Fibroblast of skin of left biceps (primary cell): Measurements from ENCODE around the gene OR13D1.
A peak's percentile ranks its signal among the peaks of the same experiment; 100 is the strongest.
"Not testable (repeated sequence)": the region's sequence is repeated elsewhere in the genome, so short reads cannot be mapped to it uniquely, and the experiment has no call there.

ENCODE experiments used
- DNase-seq, 2 experiments: peaks; one replicate each; pipeline ENCODE4 v3.0.0-alpha.2; 2013; ENCODE audit warnings: low read depth in 2 of 2

Gene OR13D1, protein sequence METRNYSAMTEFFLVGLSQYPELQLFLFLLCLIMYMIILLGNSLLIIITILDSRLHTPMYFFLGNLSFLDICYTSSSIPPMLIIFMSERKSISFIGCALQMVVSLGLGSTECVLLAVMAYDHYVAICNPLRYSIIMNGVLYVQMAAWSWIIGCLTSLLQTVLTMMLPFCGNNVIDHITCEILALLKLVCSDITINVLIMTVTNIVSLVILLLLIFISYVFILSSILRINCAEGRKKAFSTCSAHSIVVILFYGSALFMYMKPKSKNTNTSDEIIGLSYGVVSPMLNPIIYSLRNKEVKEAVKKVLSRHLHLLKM

DNA sequence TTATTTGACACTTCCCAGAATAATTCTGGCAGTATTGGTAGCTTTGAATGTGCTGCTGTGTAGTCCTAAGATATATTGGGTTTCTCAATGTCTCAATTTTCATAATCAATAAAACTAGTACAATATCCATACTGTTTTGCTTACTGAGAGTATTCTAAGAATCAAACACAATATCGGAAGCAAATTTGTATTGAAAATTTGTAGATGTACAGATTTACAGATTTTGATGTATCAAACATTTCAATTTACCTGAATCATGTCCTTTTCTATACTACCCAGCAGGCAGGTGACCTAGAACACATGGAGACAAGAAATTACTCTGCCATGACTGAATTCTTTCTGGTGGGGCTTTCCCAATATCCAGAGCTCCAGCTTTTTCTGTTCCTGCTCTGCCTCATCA is at the start of gene OR13D1:
TSS of gene OR13D1 (plus strand) at position 301 of the 400 bp plus-strand sequence. CDS start at position 301, 0 bp downstream.
- no peak for DNase-seq

DNA sequence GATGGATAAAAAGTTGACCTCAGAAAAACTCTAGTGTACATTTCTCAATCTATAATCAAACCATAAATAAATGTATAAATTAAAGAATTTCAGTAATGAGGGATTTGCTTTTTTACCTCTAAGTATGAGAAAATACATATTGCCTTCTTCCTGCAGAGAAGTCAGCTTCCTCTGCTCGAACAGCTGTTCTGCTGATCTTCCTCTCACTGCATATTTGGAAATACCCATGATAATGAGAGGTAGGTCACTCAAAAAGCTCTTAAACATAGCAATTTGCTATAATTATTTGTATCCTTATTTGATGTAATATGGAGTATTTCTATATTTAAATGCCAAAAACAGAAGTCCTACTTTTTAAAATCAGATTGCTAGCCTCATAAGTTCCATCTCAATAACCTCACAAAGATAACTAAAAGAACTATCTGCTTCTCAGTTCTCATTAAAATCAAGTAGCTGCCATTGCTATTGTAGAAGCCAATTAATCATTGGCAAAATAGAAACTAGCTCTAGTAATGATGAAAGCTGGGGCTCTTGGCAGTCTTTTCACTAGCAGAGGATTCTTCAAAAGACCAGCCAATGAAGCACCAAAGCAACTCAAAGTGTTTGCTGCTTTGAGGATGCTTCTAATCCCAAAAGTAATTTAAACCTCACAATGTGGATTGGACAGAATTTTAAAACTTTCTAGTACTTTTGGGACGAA is 35.7 kb upstream of the OR13D1 start:
- no peak for DNase-seq

DNA sequence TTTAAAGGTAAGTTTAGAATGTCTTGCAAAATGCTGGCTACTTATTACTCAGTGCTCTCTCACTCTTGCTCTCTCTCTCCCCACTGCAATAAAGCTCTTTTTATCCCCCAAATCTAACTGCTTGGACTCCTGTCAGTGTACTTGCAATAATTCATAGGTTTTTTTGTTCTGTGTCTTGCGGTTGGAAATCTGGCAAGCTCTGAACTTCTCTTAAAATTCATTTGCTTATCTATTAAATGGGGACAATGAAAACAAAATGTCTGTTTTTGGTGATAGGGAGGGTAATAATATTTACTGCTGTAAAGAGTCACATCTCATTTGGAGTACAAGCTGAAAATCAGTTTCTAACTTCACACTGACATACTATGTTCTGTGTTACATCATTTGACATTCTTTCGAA is 18.7 kb upstream of the OR13D1 start:
- DNase-seq = peak; percentile 26 to 29

DNA sequence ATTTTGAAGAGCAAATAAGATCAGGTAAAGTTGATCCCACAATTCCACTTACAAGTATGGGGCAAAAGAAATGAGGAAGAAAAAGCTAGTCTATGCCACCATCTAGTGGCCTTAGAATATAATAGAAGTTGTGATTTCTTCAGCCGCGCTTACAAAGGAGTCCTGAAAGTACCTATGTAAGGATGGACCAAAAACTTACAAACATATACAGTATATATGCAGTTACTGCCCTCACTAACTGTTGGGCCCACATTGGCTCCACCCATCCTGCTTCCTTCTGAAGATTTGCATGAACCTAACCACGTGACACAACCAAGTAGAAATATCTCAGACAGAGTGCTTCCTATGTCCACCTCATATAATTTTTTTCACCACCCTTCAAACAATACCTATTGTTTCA is 11.7 kb upstream of the OR13D1 start:
- DNase-seq = peak in 1 of 2 experiments; percentile 40

DNA sequence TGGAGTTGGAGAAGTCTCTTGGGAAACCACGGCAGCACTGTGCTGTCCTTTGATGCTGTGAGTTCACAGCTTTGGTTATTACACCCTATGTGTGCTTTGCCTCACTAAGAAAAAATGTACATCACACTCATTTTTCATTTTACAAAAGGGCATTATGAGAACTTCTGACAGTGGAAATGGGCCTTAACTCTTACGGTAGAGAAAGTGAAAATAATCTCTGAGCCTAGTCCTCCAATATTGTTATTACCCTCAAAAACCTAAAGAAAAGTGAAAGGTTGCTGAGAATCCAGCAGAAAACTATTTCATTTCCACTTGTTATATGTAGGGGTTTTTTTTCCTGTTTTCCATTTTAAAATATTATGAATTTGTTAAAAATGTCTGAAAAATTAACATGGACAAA is 8.2 kb upstream of the OR13D1 start:
- DNase-seq = no peak

DNA sequence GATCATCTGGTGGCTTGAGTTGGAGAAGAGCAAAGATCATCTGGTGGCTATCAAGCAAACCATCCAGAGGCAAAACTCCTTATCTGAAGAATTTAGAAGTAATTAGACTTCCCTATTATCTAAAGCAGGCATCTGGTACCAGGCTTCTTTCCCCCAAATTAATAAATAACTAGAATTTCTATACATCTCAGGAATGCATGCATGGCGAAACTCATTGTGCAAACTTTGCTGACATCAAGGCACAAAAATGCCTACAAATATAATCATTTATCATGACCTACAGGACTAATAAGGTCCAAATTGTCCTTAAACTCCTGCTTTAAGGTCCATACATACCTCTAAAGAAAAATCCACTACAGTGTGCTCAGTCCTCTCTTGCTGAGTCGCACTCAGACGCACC is 6.0 kb downstream of the OR13D1 start:
- DNase-seq = no peak

DNA sequence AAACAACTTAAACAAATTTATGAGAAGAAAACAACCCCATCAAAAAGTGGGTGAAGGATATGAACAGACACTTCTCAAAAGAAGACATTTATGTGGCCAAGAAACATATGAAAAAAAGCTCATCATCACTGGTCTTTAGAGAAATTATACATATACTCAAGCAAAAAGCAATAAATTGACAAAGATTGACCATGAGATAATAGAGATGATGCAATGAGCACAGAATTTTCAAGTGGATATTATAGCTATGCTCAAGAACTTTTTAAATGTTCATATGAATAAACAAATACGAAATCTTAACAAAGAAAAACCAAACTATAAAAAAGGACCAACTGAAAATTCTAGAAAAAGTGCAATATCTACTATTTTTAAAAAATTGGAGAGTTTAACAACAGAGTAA is 14.4 kb downstream of the OR13D1 start:
- not testable (repeated sequence) for DNase-seq

DNA sequence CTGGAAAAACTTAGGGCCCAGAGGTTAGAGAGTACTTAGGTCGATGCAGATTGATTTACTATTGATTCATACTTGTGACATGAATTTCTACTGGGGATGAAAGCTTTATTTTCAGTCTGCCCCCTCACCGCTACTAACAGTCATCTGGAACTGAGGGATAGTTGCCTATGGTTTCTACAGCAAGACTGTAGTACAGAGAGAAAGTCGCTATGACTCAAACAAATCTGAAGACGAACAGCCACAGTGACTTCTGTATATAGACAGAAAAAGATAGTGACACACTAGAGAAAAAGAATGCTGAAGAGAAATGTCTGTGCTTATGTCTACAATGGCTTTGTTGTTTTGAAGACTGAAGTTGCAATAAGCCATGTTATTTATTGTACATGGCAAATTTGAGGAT is 17.3 kb downstream of the OR13D1 start:
- DNase-seq = no peak

DNA sequence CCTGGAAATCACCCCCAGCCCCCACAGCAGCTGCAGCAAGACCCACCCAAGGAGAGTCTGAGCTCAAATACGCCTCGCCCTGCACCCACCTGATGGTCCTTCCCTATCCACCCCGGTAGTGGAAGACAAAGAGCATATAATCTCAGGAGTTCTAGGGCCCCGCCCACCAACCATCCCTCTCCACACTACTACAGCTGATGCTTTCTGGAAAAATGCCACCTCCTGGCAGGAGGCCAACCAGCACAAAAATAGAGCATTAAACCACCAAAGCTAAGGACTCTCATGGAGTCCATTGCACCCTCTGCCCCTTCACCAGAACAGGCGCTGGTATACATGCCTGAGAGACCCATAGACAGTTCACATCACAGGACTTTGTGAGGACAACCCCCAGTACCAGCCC is 30.7 kb downstream of the OR13D1 start:
- no peak for DNase-seq

DNA sequence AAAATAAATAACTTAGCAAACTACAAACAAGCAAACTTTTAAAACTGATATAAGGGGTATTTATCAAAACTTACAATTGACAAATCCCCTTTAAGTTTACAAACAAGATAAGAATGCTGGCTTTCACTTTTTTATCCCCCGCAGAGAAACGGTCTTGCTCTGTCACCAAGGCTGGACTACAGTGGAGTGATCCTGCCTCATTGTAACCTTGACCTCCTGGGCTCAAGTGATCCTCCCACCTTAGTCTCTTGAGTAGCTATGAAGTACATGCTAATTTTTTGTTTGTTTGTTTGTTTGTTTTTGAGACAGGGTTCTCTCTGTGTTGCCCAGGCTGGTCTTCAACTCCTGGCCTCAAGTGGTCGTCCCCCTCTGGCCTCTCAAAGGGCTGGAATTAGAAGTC is 44.1 kb downstream of the OR13D1 start:
- DNase-seq = no peak

DNA sequence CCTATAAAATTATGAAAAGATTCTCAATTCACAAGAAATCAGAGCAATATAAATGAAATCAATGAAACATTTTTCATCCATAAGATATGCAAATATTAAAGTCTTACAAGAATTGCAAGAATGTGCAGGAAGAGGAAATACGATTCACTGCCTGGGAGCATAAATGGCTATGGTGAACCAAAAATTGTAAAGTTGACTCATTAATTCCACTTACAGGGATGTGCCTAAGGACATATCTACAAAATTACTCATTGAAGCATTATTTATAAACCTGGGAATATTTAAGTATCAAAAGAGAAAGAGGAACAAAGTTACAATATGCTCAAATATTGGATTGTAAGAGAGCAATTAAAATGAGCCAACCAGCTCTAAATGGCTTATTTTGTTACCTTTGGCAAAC is 46.3 kb downstream of the OR13D1 start:
- DNase-seq = peak; percentile 40 to 43

DNA sequence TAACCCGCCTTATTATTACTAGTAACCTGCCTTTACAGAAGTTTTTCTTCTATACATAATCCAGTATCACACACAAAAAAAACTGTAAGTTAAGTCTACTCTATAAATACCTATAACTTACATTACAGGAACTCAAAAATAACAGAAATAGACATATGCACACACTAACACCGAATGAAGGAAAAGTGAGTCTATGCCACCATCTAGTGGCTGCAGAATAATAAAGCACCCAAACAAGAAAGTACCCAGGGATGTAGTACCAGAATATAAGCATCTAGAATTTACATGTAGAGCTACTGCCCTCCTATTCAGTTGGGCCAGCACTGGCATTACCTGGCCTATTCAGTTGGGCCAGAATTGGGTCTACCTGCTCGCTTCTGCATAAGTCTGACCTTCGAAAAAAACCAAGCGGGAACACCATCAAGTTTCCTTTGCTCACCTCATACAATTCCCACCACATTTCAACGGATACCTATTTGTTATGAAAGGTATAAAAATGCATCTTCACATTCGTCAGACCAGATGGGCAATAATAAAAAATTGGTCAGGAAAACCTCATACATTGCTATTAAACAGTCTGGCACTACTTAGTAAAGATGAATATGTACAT is 49.2 kb downstream of the OR13D1 start:
- DNase-seq = peak; percentile 35 to 37
